Germinal center (tissue), 1 donor: ENCODE measurements around the gene GTF2IRD1.
"Not testable (repeated sequence)": the region's sequence is repeated elsewhere in the genome, so short reads cannot be mapped to it uniquely, and the experiment has no call there.

Experiments used
- DNase-seq: peaks from one replicate; pipeline ENCODE4 v3.0.0; 2012; ENCODE audit warnings: mixed read lengths, low spot score

GTF2IRD1 gene

GRCh38 chr7:74599244-74599643, 145.5 kb downstream of the GTF2IRD1 start:
- no peak for DNase-seq

GRCh38 chr7:74604326-74605020, 150.8 kb downstream of the GTF2IRD1 start:
- no peak for DNase-seq

GRCh38 chr7:74606101-74606908, 152.6 kb downstream of the GTF2IRD1 start:
- peak; percentile 63 for DNase-seq

GRCh38 chr7:74606909-74607510, 153.3 kb downstream of the GTF2IRD1 start:
- DNase-seq, result no peak

GRCh38 chr7:74612015-74612829, 158.5 kb downstream of the GTF2IRD1 start:
- no peak for DNase-seq

- no peak for DNase-seq
Measured at GRCh38 chr7:74615933-74616780, 162.5 kb downstream of the GTF2IRD1 start.

GRCh38 chr7:74617180-74617744, 163.6 kb downstream of the GTF2IRD1 start:
- DNase-seq, result peak; percentile 54

GRCh38 chr7:74619235-74619860, 165.6 kb downstream of the GTF2IRD1 start:
- DNase-seq, result no peak

- DNase-seq, result no peak
Measured at GRCh38 chr7:74622228-74622749, 168.6 kb downstream of the GTF2IRD1 start.

GRCh38 chr7:74623135-74623534, 169.4 kb downstream of the GTF2IRD1 start:
- no peak for DNase-seq

GRCh38 chr7:74625446-74625845, 171.7 kb downstream of the GTF2IRD1 start:
- no peak for DNase-seq

- DNase-seq, result no peak
Measured at GRCh38 chr7:74627661-74628411, 174.1 kb downstream of the GTF2IRD1 start.

- DNase-seq, result no peak
Measured at GRCh38 chr7:74632505-74632904, 178.8 kb downstream of the GTF2IRD1 start.

- DNase-seq, result no peak
Measured at GRCh38 chr7:74633451-74633921, 179.8 kb downstream of the GTF2IRD1 start.

- no peak for DNase-seq
Measured at GRCh38 chr7:74637745-74638144, 184.0 kb downstream of the GTF2IRD1 start.

- peak; percentile 58 for DNase-seq
Measured at GRCh38 chr7:74650055-74650454, 196.3 kb downstream of the GTF2IRD1 start.

GRCh38 chr7:74650493-74651132, 196.9 kb downstream of the GTF2IRD1 start:
- DNase-seq, result not testable (repeated sequence)

GRCh38 chr7:74651133-74651504, 197.4 kb downstream of the GTF2IRD1 start:
- not testable (repeated sequence) for DNase-seq
